DOHH2 (cell line): ENCODE data around the gene SLC5A7.

Experiments used
- EZH2phosphoT487 ChIP-seq: fragments of 200-600 bp; sonication (generic); IDR thresholded peaks from 2 replicates; pipeline ENCODE4 v1.6.1; 2017; ENCODE audit warnings: borderline replicate concordance, mild to moderate bottlenecking, antibody characterized with exemption, low read length, moderate library complexity, mixed read lengths
- TF ChIP-seq, protein P1 (sequence below): fragments of 200-600 bp; sonication (generic); IDR thresholded peaks from one replicate; pipeline ENCODE4 v1.5.1; 2014; ENCODE audit warnings: antibody characterized with exemption, mild to moderate bottlenecking, low read depth, low read length; ENCODE audit not compliant: poor library complexity, severe bottlenecking

DNA sequence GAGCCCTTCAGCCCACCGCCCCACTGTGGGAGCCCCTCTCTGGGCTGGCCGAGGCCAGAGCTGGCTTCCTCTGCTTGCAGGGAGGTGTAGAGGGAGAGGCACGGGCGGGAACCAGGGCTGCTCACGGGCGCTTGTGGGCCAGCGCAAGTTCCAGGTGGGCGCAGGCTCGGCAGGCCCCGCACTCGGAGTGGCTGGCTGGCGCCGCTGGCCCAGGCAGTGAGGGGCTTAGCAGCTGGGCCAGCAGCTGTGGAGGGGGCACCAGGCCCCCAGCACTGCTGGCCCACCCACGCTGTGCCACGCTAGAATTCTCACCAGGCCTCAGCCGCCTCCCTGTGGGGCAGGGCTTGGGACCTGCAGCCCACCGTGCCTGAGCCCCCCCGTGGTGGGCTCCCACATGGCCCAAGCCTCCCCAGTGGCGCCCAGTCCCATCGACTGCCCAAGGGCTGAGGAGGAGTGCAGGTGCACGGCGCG, 45.2 kb downstream of the SLC5A7 start:
- TF ChIP-seq, protein P1, sequence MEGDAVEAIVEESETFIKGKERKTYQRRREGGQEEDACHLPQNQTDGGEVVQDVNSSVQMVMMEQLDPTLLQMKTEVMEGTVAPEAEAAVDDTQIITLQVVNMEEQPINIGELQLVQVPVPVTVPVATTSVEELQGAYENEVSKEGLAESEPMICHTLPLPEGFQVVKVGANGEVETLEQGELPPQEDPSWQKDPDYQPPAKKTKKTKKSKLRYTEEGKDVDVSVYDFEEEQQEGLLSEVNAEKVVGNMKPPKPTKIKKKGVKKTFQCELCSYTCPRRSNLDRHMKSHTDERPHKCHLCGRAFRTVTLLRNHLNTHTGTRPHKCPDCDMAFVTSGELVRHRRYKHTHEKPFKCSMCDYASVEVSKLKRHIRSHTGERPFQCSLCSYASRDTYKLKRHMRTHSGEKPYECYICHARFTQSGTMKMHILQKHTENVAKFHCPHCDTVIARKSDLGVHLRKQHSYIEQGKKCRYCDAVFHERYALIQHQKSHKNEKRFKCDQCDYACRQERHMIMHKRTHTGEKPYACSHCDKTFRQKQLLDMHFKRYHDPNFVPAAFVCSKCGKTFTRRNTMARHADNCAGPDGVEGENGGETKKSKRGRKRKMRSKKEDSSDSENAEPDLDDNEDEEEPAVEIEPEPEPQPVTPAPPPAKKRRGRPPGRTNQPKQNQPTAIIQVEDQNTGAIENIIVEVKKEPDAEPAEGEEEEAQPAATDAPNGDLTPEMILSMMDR, result no peak
- no peak for TF ChIP-seq EZH2phosphoT487
